Endometrial microvascular endothelial cells (primary cell): Measurements from ENCODE around the gene LRRC42. TPM values are rescaled to one million over a fixed set of nuclear protein-coding genes. Genes with fewer than 3 reads are reported as not detected.

Source experiments
- in situ Hi-C: cut with HindIII; loops from 2 replicates; pipeline ENCODE4 v1.10.0; 2017; ENCODE audit warnings: low sequenced_read_pairs, low pct_unique_long_range_greater_than_20kb; ENCODE audit errors: inconsistent ontology term
- total RNA-seq: library from RNA; depleted of rRNA; stranded (reverse); fragments of >200 nt; gene quantifications from one replicate; pipeline ENCODE4 v1.2.3, GENCODE V29; 2015; ENCODE audit errors: inconsistent ontology term

Gene LRRC42
- total RNA-seq, 1 donor from 2014 or later, result 34.6 TPM

DNA sequence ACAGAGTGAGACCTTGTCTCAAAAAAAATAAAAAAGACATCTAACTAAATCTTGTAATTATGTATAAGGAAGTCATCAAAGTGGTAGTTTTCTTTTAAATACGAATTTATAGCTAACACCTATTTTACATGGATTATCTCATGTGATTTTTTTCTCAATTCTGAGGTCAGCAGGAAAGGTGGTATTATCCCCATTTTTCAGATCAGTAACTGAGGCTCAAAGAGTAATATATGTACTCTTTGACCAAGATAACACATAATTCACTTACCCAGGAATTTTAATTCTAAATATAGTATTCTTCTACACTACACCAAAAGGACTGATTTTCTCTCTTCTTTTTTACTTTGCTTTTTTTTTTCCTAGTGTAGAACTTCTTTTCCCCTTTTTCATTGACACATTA is 9.7 kb upstream of the LRRC42 start:
- in situ Hi-C loops, result no loop called here

DNA sequence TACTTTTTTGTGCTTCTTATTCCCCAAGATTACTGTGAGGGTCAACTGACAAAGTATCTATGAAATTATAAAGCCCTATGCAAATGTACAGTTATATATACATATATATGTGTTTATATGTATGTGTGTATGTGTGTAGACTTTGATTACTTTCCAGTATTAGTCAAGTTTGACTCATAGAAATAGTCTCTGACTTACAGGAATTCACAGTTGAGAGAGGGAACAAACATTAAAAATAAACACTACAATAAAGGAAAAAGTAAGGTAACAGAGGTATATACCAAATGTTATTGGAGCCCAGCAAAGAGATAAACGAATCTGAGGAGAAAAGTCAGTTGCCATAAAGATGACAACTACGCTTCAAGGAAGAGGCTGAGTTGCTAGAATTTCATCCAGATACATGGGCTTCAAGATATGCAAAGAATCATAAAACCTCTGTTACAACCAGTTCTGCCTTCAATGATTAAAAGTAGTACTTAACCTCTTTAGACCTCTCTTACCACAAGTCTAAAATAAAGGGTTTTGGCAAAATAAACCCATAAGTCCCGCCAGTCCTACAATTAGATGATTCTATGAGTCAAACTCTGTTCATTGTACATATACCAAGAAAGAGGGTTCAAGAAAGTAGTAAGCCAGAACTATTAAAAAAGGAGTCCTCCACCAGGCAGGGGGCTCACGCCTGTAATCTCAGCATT is 7.9 kb upstream of the LRRC42 start:
- in situ Hi-C loops, result no loop called here

DNA sequence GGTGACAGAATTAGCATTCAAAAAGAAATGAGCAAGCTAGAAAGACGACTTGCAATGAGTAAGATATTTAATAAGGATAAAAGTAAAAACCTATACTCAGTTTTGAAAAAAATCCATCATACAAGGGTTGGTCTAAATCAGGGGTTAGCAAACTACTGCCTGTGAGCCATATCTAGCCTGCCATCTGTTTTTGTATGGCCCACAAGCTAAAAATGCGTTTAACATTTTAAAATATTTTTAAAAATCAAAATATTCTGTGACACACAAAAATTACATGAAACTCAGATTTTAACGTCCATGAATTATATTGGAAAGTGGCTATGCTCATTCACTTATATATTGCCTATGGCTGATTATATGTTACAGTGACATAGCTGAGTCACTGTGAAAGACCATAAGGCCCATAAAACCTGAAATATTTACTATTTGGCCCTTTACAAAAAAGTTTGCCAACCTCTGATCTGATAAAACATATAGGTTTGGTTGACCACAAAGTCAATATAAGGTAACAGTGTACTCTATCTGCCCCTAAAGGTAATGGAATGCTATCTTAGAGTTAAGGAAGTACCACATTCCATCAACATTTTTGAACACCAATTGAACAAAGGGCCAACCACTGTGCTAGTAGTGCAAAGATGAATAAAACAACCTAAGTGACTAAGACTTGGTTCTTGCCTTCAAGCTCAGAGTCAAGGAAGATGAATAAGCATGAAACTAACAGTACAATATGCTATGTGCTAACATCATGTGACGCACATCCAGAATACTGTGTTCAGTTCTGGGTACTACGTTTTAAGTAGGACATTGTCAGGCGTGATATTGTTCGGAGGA is 3.8 kb upstream of the LRRC42 start:
- in situ Hi-C loops, result no loop called here

DNA sequence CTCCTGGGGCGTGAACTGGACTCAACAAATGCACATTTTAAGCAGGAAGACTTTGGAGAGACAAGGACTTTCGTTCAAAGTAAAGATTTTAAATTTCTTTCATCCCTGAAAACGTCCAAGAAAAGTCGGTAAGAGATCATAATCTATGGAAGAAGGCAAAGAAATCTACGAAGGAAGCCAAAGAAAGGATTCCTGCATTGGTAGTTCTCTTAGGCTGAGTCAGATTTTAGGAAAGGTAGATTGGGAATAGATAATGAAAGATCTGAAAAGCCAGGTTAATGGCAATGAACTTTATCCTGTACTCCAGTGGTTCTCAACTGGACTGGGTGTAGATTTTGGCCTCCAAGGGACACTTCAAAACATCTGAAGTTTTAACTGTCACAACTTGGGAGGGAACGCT is 3.1 kb upstream of the LRRC42 start:
- in situ Hi-C loops, result no loop called here

GRCh38 chr1:53943490-53944043 is 2.6 kb upstream of the LRRC42 start:
- in situ Hi-C loops, result no loop called here

DNA sequence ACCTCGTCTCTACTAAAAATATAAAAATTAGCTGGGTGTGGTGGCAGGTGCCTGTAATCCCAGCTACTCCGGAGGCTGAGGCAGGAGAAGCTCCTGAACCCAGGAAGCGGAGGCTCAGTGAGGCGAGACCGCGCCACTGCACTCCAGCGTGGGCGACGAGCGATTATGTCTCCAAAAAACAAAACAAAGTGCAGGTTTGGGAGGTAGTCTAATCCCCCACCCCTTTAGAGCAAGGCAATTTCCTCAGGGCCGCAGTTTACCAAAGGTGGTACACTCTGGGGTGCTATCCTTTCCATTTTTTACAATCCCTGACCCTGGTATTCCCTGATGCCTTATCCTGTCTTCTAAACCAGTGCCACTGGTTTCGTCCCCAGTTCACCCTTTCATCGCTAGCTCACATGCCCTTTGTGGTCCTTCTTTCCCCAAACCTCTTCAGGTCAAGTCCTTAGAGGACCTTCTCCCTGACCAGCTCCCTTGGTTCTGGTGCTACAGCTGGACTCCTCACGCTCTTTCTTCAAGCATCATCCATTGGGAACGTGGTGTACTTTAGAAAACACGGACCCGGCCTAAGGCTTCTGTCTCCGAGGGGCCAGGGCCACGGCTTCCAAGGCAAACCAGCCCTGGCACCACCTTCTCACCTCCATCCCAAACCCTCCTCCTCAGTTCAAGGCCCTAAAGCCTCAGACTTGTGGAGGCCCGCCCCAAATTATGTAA is 1.5 kb upstream of the LRRC42 start:
- in situ Hi-C loops, result no loop called here

DNA sequence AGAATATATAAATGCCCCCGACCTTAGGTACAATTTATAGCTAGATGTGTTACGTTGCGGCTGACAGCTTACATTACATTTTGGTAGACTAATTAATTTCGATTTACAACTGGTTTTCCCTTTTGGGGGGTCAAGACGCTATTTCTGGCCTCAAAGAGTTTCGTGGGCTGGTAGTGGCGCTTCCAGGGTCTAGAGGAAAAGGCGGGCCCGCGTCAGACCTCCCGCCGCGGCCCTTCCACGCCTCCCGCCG is 1.0 kb upstream of the LRRC42 start:
- in situ Hi-C loops, result no loop called here

DNA sequence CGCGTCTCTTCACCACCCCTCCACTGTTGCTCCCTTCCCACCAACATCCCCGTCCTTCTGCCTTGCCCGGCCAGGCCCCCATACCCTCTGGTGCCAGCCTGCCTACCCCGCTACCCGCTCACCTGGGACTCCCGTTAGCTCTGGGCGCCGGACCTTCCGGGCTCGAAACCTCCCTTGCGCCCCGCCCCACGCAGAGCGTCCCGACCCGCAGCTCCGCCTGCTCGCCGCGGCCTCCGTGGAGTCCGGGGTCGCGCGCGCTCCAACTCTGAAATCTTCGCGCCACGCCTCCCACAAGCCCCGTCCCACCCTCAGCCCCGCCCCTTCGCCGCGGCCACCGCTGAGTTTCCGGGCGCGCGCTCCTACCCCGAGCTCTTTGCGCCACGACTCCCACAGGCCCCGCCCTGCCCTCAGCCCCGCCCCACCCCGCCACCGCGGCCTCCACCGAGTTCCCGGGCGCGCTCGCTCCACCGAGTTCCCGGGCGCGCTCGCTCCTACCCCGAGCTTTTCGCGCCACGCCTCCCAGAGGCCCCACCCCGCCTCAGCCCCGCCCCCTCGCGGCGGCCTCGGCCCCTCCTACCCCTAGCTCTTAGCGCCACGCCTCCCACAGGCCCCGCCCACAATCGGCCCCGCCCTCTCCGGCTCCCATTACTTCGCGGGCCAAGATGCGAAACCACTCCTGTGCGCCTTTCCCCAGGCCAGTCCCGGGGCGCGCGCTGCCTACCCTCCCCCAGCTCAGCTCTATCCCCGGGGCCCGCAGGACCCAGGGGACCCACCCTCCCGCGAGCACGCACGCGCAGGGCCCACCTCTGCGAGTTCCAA is 508 bp upstream of the LRRC42 start, which contains the start of gene IFT25:
Gene IFT25, minus strand, starts transcription at position 267 of the 819 bp plus-strand sequence. CDS start 5,617 bp downstream, outside the sequence.
- in situ Hi-C loops, result no loop called here

DNA sequence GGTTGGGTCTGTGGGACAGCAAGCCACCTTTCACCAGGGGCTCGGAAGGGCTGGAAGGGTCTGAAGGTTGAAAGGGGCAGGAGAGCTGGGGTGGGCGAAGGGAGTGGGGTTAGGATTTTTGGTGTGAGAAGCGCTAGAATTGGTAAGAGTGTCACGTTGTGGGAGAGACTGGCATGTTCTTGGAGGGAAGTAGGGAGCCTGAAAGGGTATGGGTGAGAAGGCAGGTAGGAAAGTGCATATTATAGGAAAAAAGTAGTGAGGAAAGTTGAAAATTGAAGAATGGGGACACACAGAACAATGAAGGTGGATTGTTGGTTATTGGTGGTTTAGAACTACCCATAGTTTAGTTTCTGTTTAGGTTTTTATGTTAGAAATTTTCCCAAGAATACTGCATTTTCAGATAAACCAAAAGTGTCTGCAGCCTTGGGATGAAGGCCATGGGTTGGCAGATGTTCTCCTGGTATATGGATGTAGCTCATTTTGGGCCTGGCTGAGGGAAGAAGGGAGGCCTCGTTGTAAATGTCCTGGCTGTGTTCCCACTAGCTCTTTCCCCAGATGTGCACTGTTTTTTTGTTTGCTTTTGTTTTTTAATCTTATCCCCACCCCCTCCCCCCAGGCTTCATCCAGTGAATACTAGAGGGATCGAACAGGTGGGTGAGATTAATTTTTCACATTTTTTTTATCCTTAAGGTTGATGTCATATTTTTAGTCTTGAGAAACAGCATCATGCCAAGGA is 1.2 kb downstream of the LRRC42 start:
- in situ Hi-C loops, result no loop called here

DNA sequence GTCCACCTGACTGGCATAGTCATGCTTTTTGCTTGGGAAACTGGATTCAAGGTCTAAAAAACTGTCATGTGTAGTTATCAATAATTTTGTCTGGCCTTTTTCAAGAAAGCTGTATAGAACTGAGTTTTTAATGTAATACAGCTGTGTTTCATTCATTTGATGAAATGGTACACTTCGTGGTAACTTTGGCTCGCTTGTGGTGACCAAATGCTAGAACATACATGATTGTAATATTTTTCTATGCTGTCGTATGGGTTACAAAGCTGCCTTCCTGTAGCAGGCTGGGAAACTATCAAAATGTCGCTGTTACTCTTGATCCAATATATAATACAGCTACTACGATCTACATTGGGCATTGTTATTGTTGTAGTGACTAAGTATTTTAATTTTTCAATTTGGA is 2.1 kb downstream of the LRRC42 start:
- in situ Hi-C loops, result no loop called here

GRCh38 chr1:53949023-53949990 is 3.2 kb downstream of the LRRC42 start:
- in situ Hi-C loops, result no loop called here

DNA sequence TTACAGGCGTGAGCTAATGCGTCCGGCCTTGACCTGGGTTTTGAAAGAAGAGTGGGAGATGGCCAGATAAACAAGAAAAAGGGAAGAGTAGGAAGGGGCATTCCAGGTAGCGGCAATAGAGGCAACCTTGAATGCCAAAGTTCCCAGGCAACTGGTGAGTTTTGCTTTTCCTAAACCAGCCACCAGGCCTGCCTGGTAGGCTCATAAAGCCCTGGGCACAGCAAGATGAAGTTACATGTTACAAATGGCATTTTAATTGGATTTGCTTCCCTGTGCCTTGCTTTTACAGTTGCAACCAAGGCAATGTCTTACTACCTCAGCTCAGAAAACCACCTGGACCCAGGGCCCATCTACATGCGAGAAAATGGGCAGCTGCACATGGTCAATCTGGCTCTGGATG is 5.5 kb downstream of the LRRC42 start:
- in situ Hi-C loops, result no loop called here

DNA sequence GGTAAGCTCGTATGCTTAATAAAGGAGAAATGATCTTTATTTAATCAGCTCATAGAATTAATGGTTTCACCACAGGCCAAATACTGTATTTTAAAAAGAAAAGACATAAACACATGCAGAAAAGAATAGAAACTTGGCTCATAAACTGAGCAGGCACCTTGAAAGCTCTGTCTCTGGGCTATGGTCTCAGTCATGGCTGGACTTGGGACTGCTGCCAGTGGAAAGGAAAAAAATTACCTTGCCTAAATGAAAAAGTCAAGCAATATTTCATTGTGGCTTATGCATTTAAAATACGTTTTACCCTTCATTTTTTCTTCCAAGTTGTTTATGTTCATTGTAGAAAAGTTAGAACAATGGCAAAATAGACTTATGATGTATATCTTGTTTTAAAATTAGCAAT is 8.0 kb downstream of the LRRC42 start:
- in situ Hi-C loops, result no loop called here

- in situ Hi-C loops, result no loop called here
Observed at GRCh38 chr1:53956308-53957168, 10.4 kb downstream of the LRRC42 start.

GRCh38 chr1:53957194-53957818 is 11.2 kb downstream of the LRRC42 start:
- in situ Hi-C loops, result no loop called here

DNA sequence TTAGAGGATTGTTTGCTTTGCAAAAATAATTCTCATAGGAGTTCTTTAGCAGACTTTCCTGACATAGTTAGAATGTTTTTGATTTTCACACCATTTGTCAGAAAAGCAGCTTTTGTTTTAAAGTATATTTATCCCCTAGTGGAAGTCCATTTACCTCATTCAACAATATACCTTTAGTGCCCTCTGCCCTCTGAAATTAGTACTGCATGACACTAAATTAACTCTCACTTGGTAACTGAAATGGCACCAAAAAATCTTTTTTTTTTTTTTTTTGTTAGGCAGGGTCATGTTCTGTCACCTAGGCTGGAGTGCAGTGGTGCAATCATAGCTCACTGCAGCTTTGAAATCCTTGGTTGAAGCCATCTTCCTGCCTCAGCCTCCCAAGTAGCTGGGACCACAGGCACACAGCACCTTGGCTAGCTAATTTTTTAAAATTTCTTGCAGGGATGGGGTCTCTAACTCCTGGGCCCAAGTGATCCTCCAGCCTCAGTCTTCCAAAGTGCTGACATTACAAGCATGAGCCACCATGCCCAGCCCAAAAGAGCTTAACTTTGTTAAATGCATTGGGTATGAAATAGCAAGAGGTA is 13.6 kb downstream of the LRRC42 start:
- in situ Hi-C loops, result no loop called here
